ENCODE data around the gene GATAD2A. TPM values are rescaled to one million over a fixed set of nuclear protein-coding genes. Genes with fewer than 3 reads are reported as not detected.

The GATAD2A gene
- total RNA-seq, 1 donor from 2014 or later, result 150 TPM

GRCh38 chr19:19446655-19447437 lies 41.4 kb downstream of the GATAD2A start:
- Mint-ChIP-seq H3K27ac (ENCODE audit: unreplicated experiment) (peak overlapping the region; percentile 40), H3K27me3 (ENCODE audit: low read depth) (no peaks in the 10 kb centered on the region), H3K4me3 (peak overlapping the region; percentile 23), H3K4me1 (peaks cover 23% of the 10 kb centered on the region), H3K36me3 (ENCODE audit: low read depth) (no peaks in the 10 kb centered on the region), H3K9me3 (no peaks in the 10 kb centered on the region)
- no peak for DNase-seq (ENCODE audit: low read depth, low spot score)
- no peak for TF ChIP-seq CTCF (conservative IDR thresholded peaks at IDR 0.05)

- TF ChIP-seq CTCF (conservative IDR thresholded peaks at IDR 0.05), result no peak
- Mint-ChIP-seq H3K9me3 (no peaks in the 10 kb centered on the region), H3K4me1 (peaks cover 28% of the 10 kb centered on the region), H3K27ac (ENCODE audit: unreplicated experiment) (peak overlapping the region; percentile 40), H3K4me3 (no peak overlapping the region), H3K27me3 (ENCODE audit: low read depth) (no peaks in the 10 kb centered on the region), H3K36me3 (ENCODE audit: low read depth) (no peaks in the 10 kb centered on the region)
- no peak for DNase-seq (ENCODE audit: low read depth, low spot score)
These were observed 42.2 kb downstream of the GATAD2A start for GRCh38 chr19:19447536-19448237.

- Mint-ChIP-seq H3K27ac (ENCODE audit: unreplicated experiment) (peak overlapping the region; percentile 50), H3K36me3 (ENCODE audit: low read depth) (no peaks in the 10 kb centered on the region), H3K27me3 (ENCODE audit: low read depth) (no peaks in the 10 kb centered on the region), H3K4me3 (no peak overlapping the region), H3K4me1 (peaks cover 28% of the 10 kb centered on the region), H3K9me3 (no peaks in the 10 kb centered on the region)
- DNase-seq (ENCODE audit: low read depth, low spot score), result no peak
- TF ChIP-seq CTCF (conservative IDR thresholded peaks at IDR 0.05), result no peak
These were observed 42.7 kb downstream of the GATAD2A start for GRCh38 chr19:19448238-19448544.

- Mint-ChIP-seq H3K9me3 (no peaks in the 10 kb centered on the region), H3K27me3 (ENCODE audit: low read depth) (no peaks in the 10 kb centered on the region), H3K36me3 (ENCODE audit: low read depth) (no peaks in the 10 kb centered on the region), H3K4me3 (no peak overlapping the region), H3K4me1 (peaks cover 21% of the 10 kb centered on the region), H3K27ac (ENCODE audit: unreplicated experiment) (peak overlapping the region; percentile 50)
- no peak for DNase-seq (ENCODE audit: low read depth, low spot score)
- no peak for TF ChIP-seq CTCF (conservative IDR thresholded peaks at IDR 0.05)
These were observed 46.2 kb downstream of the GATAD2A start for GRCh38 chr19:19451429-19452242.

- H3K27ac Mint-ChIP-seq (ENCODE audit: unreplicated experiment), result peak overlapping the region; percentile 50
These were observed 47.0 kb downstream of the GATAD2A start for GRCh38 chr19:19452243-19453124.

More at GRCh38 chr19:19452243-19453124, 47.0 kb downstream of the GATAD2A start:
- DNase-seq (ENCODE audit: low read depth, low spot score), result no peak
- Mint-ChIP-seq H3K36me3 (ENCODE audit: low read depth) (no peaks in the 10 kb centered on the region), H3K4me3 (no peak overlapping the region), H3K9me3 (no peaks in the 10 kb centered on the region), H3K27me3 (ENCODE audit: low read depth) (no peaks in the 10 kb centered on the region), H3K4me1 (peaks cover 12% of the 10 kb centered on the region)
- no peak for TF ChIP-seq CTCF (conservative IDR thresholded peaks at IDR 0.05)

All from neural crest cell (in vitro differentiated cells).